Omental fat pad (tissue), 4 donors: ENCODE measurements around the gene HOXB8. TPM values are rescaled to one million over a fixed set of nuclear protein-coding genes. Genes with fewer than 3 reads are reported as not detected.

Source experiments
- ATAC-seq: fragments of 150-250 bp; one replicate; pipeline ENCODE4 v1.9.1; 2016; ENCODE audit warnings: mild to moderate bottlenecking, moderate library complexity; ENCODE audit not compliant: low FRiP score
- DNase-seq: peaks from one replicate; pipeline ENCODE4 v3.0.0-alpha.2; 2019; ENCODE audit warnings: low spot score
- CTCF ChIP-seq, 3 donors: fragments of 450-650 bp; IDR thresholded peaks; one replicate each; pipeline ENCODE4 v1.5.1; 2016 to 2017; ENCODE audit warnings: antibody characterized with exemption in 3 of 3, mild to moderate bottlenecking in 3 of 3, moderate library complexity in 2 of 3
- total RNA-seq, 4 donors: library from RNA; depleted of rRNA; stranded (reverse); fragments of >200 nt; gene quantifications; one replicate each; pipeline ENCODE4 v1.1.0, GENCODE V29; 2016

Gene HOXB8
- total RNA-seq, 4 donors from 2014 or later: 4.3 to 6.2 (median 5.0) TPM

DNA sequence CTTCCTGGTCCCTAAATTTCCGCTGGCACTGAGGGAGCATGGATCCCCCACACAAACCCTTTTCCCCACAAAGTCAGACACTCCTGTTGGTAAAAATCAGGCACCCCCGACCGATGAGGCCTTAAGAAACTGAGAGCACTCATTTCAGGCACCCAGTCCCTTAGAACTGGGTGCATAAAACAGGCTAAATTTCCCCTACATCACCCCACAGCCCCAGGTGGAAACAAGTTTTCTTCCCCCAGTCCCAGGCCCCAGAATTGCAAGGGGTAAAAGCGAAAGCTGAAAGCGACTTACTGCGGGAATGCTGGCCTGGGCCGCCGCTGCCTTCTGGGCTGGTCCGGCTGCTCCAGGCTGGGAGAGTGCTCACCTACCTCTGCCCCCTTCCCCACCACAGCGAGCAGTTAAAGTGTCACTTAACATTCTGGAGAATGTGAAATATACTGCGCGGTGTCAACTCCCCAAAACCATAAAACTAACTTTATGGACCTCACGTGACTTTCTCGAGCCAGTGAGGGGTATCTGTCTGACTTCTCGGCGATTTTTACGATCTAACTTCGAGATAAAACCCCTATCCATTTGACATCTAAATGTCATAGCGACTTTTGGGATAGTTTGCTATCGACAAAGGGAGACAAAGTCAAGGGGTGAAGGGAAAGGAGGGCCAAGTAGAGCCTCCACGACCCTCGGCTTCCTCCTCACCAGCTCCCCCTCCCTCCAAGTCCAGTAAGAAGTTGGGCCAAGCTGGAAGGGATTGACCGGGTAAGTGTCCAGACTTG, 25.1 kb downstream of the HOXB8 start, which contains the start of gene HOXB3:
Gene HOXB3, minus strand, starts transcription at position 411 of the 776 bp plus-strand sequence. CDS start 37,767 bp downstream, outside the sequence.
- DNase-seq: no peak
- TF ChIP-seq CTCF (IDR thresholded peaks at IDR 0.05): no peak
- ATAC-seq: no peak

DNA sequence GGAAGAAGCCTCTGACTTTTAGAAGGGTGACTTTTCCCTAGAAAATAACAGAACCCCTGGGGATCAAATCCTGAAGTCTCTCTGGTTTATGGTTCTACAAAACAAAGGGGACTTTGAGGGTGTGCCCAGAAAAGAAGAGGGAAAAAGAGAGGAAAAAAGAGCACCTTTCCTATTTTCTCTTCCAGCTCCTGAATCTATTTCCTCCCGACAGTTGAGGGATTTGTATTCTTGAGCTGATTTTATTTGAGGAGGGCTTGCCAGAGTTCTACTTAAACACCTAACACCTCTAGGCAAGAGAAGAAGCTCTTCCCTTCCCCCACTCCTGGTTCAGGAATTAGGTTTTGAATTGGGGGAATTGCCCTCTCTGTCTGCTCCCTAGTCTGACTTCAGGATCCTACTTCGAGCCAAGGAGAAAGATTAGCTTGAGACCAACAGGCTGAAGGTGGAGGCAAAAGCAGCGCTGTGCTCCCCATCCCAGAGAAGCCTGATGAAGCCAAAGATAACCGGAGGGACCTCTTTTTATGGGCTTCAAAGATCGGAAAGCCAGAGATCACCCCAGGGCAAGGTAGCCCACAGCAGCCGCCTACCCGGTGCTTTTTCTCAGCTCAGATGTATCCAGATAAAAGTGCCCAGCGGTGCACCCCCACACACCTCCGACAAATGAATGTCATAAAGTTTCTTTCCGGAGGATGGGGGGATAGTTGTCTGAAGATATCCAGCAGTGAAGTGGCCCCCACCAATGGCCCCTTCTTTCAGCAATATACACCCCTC, 25.8 kb downstream of the HOXB8 start:
- TF ChIP-seq CTCF (IDR thresholded peaks at IDR 0.05): no peak
- DNase-seq: no peak
- no peak for ATAC-seq

GRCh38 chr17:48588528-48588927, 26.6 kb downstream of the HOXB8 start:
- DNase-seq (no peak), ATAC-seq (no peak)
- no peak for TF ChIP-seq CTCF (IDR thresholded peaks at IDR 0.05)

- no peak for TF ChIP-seq CTCF (IDR thresholded peaks at IDR 0.05)
- no peak for ATAC-seq
These were observed 27.0 kb downstream of the HOXB8 start for GRCh38 chr17:48588074-48588415.

DNA sequence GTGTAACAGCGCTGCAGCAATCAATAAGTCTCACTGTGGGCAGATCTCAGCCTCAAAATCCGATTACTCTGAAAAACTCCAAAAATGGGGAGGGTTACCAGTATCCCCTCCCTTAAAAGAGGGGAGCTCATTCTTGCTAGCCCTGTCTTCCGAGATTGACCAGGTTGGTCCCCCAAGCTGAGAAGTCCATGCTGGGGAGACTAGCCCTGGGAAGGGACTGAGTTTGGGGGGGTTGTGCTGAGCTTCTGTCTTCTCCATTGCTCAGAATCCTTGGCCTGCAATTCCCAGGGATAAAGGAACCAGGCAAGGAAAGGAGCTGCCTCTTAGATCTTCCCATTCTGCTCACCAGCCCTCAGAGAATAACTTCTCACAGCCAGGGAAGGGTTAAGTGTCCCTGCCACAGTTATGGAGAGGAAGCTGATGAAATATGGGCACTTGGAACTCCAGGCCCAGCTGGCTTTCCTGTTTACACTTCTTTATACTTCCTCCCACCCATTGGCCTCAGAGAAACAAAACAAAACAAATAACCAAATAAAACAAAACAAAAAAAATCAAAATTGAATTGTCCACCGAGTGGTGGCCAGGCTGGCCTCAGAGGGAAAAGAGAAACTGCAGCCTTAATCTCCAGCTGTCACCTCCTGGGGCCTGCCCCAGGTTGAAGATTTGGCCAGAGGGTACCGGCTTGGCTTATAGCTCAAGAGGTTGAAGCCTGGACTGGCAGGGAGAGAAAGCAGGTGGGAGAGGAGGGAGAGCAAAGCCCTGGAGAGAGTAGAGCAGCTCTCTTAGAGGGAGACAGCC, 27.6 kb downstream of the HOXB8 start:
- DNase-seq: no peak
- TF ChIP-seq CTCF (IDR thresholded peaks at IDR 0.05): no peak
- no peak for ATAC-seq

More at GRCh38 chr17:48588074-48588415, 27.0 kb downstream of the HOXB8 start:
- no peak for DNase-seq

GRCh38 chr17:48586355-48587258, 28.5 kb downstream of the HOXB8 start:
- TF ChIP-seq CTCF (IDR thresholded peaks at IDR 0.05): no peak
- DNase-seq (no peak), ATAC-seq (no peak)
